Measurements from ENCODE around the gene MBNL1.

Gene MBNL1

DNA sequence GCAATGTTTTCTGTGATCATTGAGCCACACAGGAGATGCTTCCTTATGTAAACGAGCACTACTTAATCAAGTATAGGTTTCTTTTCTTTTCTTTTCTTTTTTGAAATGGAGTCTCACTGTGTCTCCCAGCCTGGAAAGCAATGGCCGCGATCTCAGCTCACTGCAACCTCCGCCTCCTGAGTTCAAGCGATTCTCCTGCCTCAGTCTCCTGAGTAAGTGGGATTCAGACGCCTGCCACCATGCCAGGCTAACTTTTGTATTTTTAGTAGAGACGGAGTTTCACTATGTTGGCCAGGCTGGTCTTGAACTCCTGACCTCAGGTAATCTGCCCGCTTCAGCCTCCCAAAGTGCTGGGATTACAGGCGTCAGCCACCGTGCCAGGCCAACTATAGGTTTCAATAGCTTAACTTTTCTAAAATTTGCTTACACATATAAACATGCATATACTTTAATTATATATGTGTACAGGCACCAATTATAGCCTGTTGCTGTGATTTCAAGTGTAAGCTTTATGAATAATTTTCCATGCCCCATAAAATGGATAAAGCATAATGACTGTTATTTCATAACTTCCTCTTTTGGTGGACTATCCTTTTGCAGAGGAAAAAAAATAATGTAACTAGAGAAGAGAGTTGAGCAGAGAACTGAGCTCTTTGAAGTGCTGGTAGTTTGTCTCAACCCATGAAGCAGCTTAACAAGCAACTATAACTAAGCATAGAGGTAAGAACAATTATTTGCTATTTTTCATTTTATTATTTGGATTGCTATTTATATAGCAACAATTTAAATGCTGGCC is 24.8 kb upstream of the MBNL1 start:
- H3K27ac ChIP-seq = no peak overlapping the region
- no peak overlapping the region for H3K9ac ChIP-seq (ENCODE audit: insufficient read length)
- no peaks in the 10 kb centered on the region for H3K36me3 ChIP-seq (ENCODE audit: insufficient read depth, low read length)
- DNase-seq (ENCODE audit: low read depth, low spot score) = no peak
- peaks cover 3% of the 10 kb centered on the region; the same call in 1 of the 2 replicates for H3K9me3 ChIP-seq (ENCODE audit: low read depth, low read length)
- TF ChIP-seq POLR2AphosphoS5 (IDR thresholded peaks at IDR 0.05; ENCODE audit: borderline replicate concordance, low read depth, low read length) = peak; percentile 22; the same call in 1 of the 2 replicates
- no peak for TF ChIP-seq EZH2 (IDR thresholded peaks at IDR 0.05)
- no peak overlapping the region for H3K4me3 ChIP-seq

DNA sequence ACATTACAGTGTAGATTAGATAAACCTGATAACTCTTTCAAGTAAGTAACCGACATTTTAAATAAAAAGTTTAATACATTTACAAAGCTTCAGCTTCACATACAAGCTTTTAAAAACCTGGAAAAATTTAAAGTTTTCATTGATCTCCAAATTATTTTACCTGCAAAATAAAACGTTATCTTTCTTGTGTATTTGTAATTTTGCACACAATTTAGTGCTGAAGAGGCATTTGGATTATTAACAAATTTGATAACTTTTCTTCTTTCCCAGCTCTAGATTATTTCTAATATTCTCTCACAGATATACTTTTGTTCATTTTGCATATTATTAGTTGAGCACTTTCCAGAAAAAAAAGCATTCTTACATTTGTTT is 24.2 kb upstream of the MBNL1 start:
- TF ChIP-seq EZH2 (IDR thresholded peaks at IDR 0.05) (no peak), POLR2AphosphoS5 (IDR thresholded peaks at IDR 0.05; ENCODE audit: borderline replicate concordance, low read depth, low read length) (no peak), FOXP2 (optimal IDR thresholded peaks at IDR 0.05; ENCODE audit: control extremely low read depth, extremely low read length, insufficient read depth) (no peak)
- H3K9ac ChIP-seq (ENCODE audit: insufficient read length) = no peak overlapping the region
- no peaks in the 10 kb centered on the region for H3K36me3 ChIP-seq (ENCODE audit: insufficient read depth, low read length)
- DNase-seq (ENCODE audit: low read depth, low spot score) = no peak
- peaks cover 3% of the 10 kb centered on the region; the same call in 1 of the 2 replicates for H3K9me3 ChIP-seq (ENCODE audit: low read depth, low read length)
- no peak overlapping the region for H3K27ac ChIP-seq
- H3K4me3 ChIP-seq = no peak overlapping the region

DNA sequence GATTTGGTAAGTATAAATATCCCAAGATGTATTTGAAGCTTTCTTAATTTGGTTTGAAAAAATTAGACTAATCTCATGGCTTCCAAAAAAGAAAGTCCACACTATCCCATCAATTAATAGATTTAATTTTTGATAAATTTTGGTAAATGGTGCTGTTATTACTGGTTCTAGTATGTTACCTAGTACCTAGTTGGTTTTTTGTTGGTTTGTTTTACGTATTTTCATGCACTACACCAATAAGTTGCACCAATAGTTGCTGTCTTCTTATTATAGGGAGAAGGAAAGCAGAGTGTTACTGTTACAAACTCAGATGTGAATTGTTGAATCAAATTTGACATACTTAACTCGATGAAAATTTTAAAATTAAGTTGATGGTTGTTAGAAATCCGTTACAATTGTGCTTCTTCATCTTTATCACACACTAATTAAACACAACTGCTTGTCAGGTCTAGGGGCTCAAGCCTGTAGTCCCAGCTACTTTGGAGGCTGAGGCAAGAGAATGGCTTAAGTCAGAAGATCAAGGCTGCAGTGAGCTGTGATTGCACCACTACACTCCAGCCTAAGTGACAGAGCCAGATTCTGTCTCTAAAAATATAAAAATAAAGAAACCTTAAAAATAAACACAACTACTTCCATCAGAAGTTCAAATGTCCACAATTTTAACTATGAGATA is 23.1 kb upstream of the MBNL1 start:
- DNase-seq (ENCODE audit: low read depth, low spot score) = no peak
- H3K4me3 ChIP-seq = no peak overlapping the region
- TF ChIP-seq EZH2 (IDR thresholded peaks at IDR 0.05) = no peak
- no peak for TF ChIP-seq POLR2AphosphoS5 (IDR thresholded peaks at IDR 0.05; ENCODE audit: borderline replicate concordance, low read depth, low read length)
- TF ChIP-seq FOXP2 (optimal IDR thresholded peaks at IDR 0.05; ENCODE audit: control extremely low read depth, extremely low read length, insufficient read depth) = no peak
- H3K36me3 ChIP-seq (ENCODE audit: insufficient read depth, low read length) = no peaks in the 10 kb centered on the region
- no peak overlapping the region for H3K27ac ChIP-seq
- no peak overlapping the region for H3K9ac ChIP-seq (ENCODE audit: insufficient read length)
- peaks cover 3% of the 10 kb centered on the region; the same call in 1 of the 2 replicates for H3K9me3 ChIP-seq (ENCODE audit: low read depth, low read length)

- no peak overlapping the region for H3K9ac ChIP-seq (ENCODE audit: insufficient read length)
Measured at GRCh38 chr3:152251916-152252315, 16.8 kb upstream of the MBNL1 start.

DNA sequence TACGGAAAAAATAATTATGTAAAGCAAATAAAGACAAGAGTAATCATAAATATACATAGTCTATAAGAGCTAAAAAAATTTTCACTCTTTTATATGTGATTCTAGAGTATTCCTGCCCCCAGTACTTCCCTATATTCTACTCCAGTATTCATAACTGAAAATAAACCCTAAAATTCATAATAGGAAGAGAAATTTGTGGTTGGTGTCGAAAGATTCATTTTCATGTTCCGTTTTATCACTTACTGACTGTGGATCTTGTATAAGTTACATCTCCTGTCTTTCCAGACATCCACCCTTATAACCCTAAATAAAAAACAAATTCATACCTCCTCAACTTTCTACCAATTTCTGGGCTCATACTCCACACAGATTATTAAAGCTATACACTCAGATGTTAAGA is 16.0 kb upstream of the MBNL1 start:
- peaks cover 3% of the 10 kb centered on the region; the same call in 1 of the 2 replicates for H3K36me3 ChIP-seq (ENCODE audit: insufficient read depth, low read length)
- H3K9me3 ChIP-seq (ENCODE audit: low read depth, low read length) = peaks cover 7% of the 10 kb centered on the region; the same call in 1 of the 2 replicates
- no peak for DNase-seq (ENCODE audit: low read depth, low spot score)
- no peak overlapping the region for H3K4me3 ChIP-seq
- peak overlapping the region; percentile 42 for H3K27ac ChIP-seq
- H3K9ac ChIP-seq (ENCODE audit: insufficient read length) = no peak overlapping the region
- TF ChIP-seq POLR2AphosphoS5 (IDR thresholded peaks at IDR 0.05; ENCODE audit: borderline replicate concordance, low read depth, low read length) (no peak), FOXP2 (optimal IDR thresholded peaks at IDR 0.05; ENCODE audit: control extremely low read depth, extremely low read length, insufficient read depth) (no peak), EZH2 (IDR thresholded peaks at IDR 0.05) (no peak)

More at GRCh38 chr3:152251916-152252315, 16.8 kb upstream of the MBNL1 start:
- peak overlapping the region; percentile 29 for H3K27ac ChIP-seq
- TF ChIP-seq POLR2AphosphoS5 (IDR thresholded peaks at IDR 0.05; ENCODE audit: borderline replicate concordance, low read depth, low read length) (no peak), FOXP2 (optimal IDR thresholded peaks at IDR 0.05; ENCODE audit: control extremely low read depth, extremely low read length, insufficient read depth) (no peak), EZH2 (IDR thresholded peaks at IDR 0.05) (no peak)
- no peak for DNase-seq (ENCODE audit: low read depth, low spot score)
- no peak overlapping the region for H3K4me3 ChIP-seq
- peaks cover 3% of the 10 kb centered on the region; the same call in 1 of the 2 replicates for H3K36me3 ChIP-seq (ENCODE audit: insufficient read depth, low read length)
- H3K9me3 ChIP-seq (ENCODE audit: low read depth, low read length) = peaks cover 7% of the 10 kb centered on the region; the same call in 1 of the 2 replicates

- Histone ChIP-seq H3K36me3 (ENCODE audit: insufficient read depth, low read length) (peaks cover 3% of the 10 kb centered on the region; the same call in 1 of the 2 replicates), H3K9me3 (ENCODE audit: low read depth, low read length) (peaks cover 7% of the 10 kb centered on the region; the same call in 1 of the 2 replicates), H3K27ac (no peak overlapping the region), H3K4me3 (no peak overlapping the region), H3K9ac (ENCODE audit: insufficient read length) (no peak overlapping the region)
- no peak for TF ChIP-seq EZH2 (IDR thresholded peaks at IDR 0.05)
- no peak for TF ChIP-seq POLR2AphosphoS5 (IDR thresholded peaks at IDR 0.05; ENCODE audit: borderline replicate concordance, low read depth, low read length)
- TF ChIP-seq FOXP2 (optimal IDR thresholded peaks at IDR 0.05; ENCODE audit: control extremely low read depth, extremely low read length, insufficient read depth) = no peak
- DNase-seq (ENCODE audit: low read depth, low spot score) = no peak
Measured at GRCh38 chr3:152253514-152253913, 15.2 kb upstream of the MBNL1 start.

- H3K9ac ChIP-seq (ENCODE audit: insufficient read length) = no peak overlapping the region
Measured at GRCh38 chr3:152254041-152254440, 14.7 kb upstream of the MBNL1 start.

GRCh38 chr3:152255290-152255689 is 13.4 kb upstream of the MBNL1 start:
- TF ChIP-seq POLR2AphosphoS5 (IDR thresholded peaks at IDR 0.05; ENCODE audit: borderline replicate concordance, low read depth, low read length) (no peak), EZH2 (IDR thresholded peaks at IDR 0.05) (no peak), FOXP2 (optimal IDR thresholded peaks at IDR 0.05; ENCODE audit: control extremely low read depth, extremely low read length, insufficient read depth) (no peak)
- H3K9me3 ChIP-seq (ENCODE audit: low read depth, low read length) = peaks cover 7% of the 10 kb centered on the region; the same call in 1 of the 2 replicates
- H3K27ac ChIP-seq = no peak overlapping the region
- no peak overlapping the region for H3K4me3 ChIP-seq
- no peak overlapping the region for H3K9ac ChIP-seq (ENCODE audit: insufficient read length)
- DNase-seq (ENCODE audit: low read depth, low spot score) = no peak
- H3K36me3 ChIP-seq (ENCODE audit: insufficient read depth, low read length) = peaks cover 3% of the 10 kb centered on the region; the same call in 1 of the 2 replicates

More at GRCh38 chr3:152254041-152254440, 14.7 kb upstream of the MBNL1 start:
- Histone ChIP-seq H3K9me3 (ENCODE audit: low read depth, low read length) (peaks cover 7% of the 10 kb centered on the region; the same call in 1 of the 2 replicates), H3K4me3 (no peak overlapping the region), H3K36me3 (ENCODE audit: insufficient read depth, low read length) (peaks cover 3% of the 10 kb centered on the region; the same call in 1 of the 2 replicates), H3K27ac (no peak overlapping the region)
- TF ChIP-seq FOXP2 (optimal IDR thresholded peaks at IDR 0.05; ENCODE audit: control extremely low read depth, extremely low read length, insufficient read depth) (no peak), EZH2 (IDR thresholded peaks at IDR 0.05) (no peak), POLR2AphosphoS5 (IDR thresholded peaks at IDR 0.05; ENCODE audit: borderline replicate concordance, low read depth, low read length) (no peak)
- DNase-seq (ENCODE audit: low read depth, low spot score) = no peak
